BJ (cell line): ENCODE measurements around the gene EHD4. TPM values are rescaled to one million over a fixed set of nuclear protein-coding genes. Genes with fewer than 3 reads are reported as not detected.

Experiments
- CTCF ChIA-PET: fragments of 350-600 bp; formaldehyde crosslinking; extraction: SDS; loops from one replicate; lab custom pipeline; 2021; ENCODE audit warnings: antibody characterized with exemption, inconsistent platforms; lab: Yijun Ruan, JAX
- POLR2A ChIA-PET: fragments of 300-600 bp; sonication (Branson Sonifier 250); formaldehyde crosslinking; extraction: SDS; loops from one replicate; lab custom pipeline; 2021; ENCODE audit warnings: antibody characterized with exemption; lab: Charles Lee
- DNase-seq: peaks from one replicate; pipeline ENCODE4 v3.0.0-alpha.2; 2011; ENCODE audit warnings: low read depth
- H3K27me3 ChIP-seq: 2 replicates; pipeline ENCODE4 v1.6.0; 2011; ENCODE audit warnings: low read length; ENCODE audit not compliant: control insufficient read depth, insufficient read depth
- H3K36me3 ChIP-seq: 2 replicates; pipeline ENCODE4 v1.5.1; 2011; ENCODE audit warnings: low read length; ENCODE audit not compliant: control insufficient read depth, insufficient read depth
- H3K4me3 ChIP-seq: 2 replicates; pipeline ENCODE4 v1.5.1; 2011; ENCODE audit warnings: low read depth, mild to moderate bottlenecking, control low read depth, low read length
- CTCF ChIP-seq: IDR thresholded peaks from 2 replicates; pipeline ENCODE4 v1.5.1; 2011; ENCODE audit warnings: low read depth, mild to moderate bottlenecking, control low read depth, inconsistent platforms, low read length, moderate library complexity; ENCODE audit not compliant: insufficient read depth
- polyA plus RNA-seq: library from polyadenylated mRNA; depleted of rRNA; stranded (reverse); fragments of >200 nt; gene quantifications from 2 replicates; pipeline ENCODE4 v1.2.3, GENCODE V29; 2011

Gene EHD4
- polyA plus RNA-seq, 1 experiment, result 17.0 TPM

- POLR2A ChIA-PET, result no interaction called here
- Histone ChIP-seq H3K27me3 (no peaks in the 10 kb centered on the region), H3K4me3 (no peak overlapping the region), H3K36me3 (peaks cover 3% of the 10 kb centered on the region; the same call in 1 of the 2 replicates)
- DNase-seq, result no peak
- CTCF ChIA-PET, result interaction anchor here (1.1 kb wide), 1 partner anchor 139 kb away, joined by 3 read pairs; no protein-coding TSS in a partner anchor
- no peak for TF ChIP-seq CTCF
Measured at GRCh38 chr15:41917767-41918430, 54.5 kb downstream of the EHD4 start.

GRCh38 chr15:41915255-41915994 lies 56.9 kb downstream of the EHD4 start:
- POLR2A ChIA-PET, result no interaction called here

GRCh38 chr15:41914411-41914810 lies 57.9 kb downstream of the EHD4 start:
- CTCF ChIA-PET, result interaction anchor here (0.7 to 3.9 kb wide), 2 partner anchors 10 to 13 kb away, joined by 3 to 30 read pairs; no protein-coding TSS in a partner anchor
- Histone ChIP-seq H3K27me3 (no peaks in the 10 kb centered on the region), H3K4me3 (no peak overlapping the region), H3K36me3 (peaks cover 8% of the 10 kb centered on the region)
- POLR2A ChIA-PET, result no interaction called here
- no peak for TF ChIP-seq CTCF
- no peak for DNase-seq

More at GRCh38 chr15:41915255-41915994, 56.9 kb downstream of the EHD4 start:
- no peak for DNase-seq
- Histone ChIP-seq H3K27me3 (no peaks in the 10 kb centered on the region), H3K4me3 (no peak overlapping the region), H3K36me3 (peaks cover 7% of the 10 kb centered on the region)
- TF ChIP-seq CTCF, result no peak
- CTCF ChIA-PET, result interaction anchor here (0.7 to 3.9 kb wide), 2 partner anchors 11 to 14 kb away, joined by 3 to 30 read pairs; no protein-coding TSS in a partner anchor

GRCh38 chr15:41913256-41913655 lies 59.1 kb downstream of the EHD4 start:
- H3K36me3 ChIP-seq, result peaks cover 12% of the 10 kb centered on the region
- ChIA-PET POLR2A (no interaction called here), CTCF (interaction anchor here (1.2 to 3.9 kb wide), 2 partner anchors 9 to 15 kb away, joined by 3 to 30 read pairs; no protein-coding TSS in a partner anchor)
- no peak for DNase-seq
- no peak for TF ChIP-seq CTCF
- H3K4me3 ChIP-seq, result no peak overlapping the region
- no peaks in the 10 kb centered on the region for H3K27me3 ChIP-seq
